Esophagus muscularis mucosa (tissue), 4 donors: ENCODE results near the gene DNAH6.

Experiments used
- EP300 ChIP-seq: sonication (generic); formaldehyde crosslinking; IDR thresholded peaks from one replicate; pipeline ENCODE4 v1.6.1; 2017; ENCODE audit warnings: antibody characterized with exemption
- POLR2A ChIP-seq: fragments of 450-650 bp; IDR thresholded peaks from one replicate; pipeline ENCODE4 v1.6.1; 2017; ENCODE audit warnings: antibody characterized with exemption, moderate library complexity, mild to moderate bottlenecking, low read depth
- TF ChIP-seq, protein P1 (sequence below), 3 experiments: fragments of 200-600 bp in 2 of 3; fragments of 450-650 bp in 1 of 3; sonication (generic) in 2 of 3; IDR thresholded peaks; one replicate each; pipeline ENCODE4 v1.5.1; 2017 to 2019; ENCODE audit warnings: antibody characterized with exemption in 3 of 3, mild to moderate bottlenecking in 2 of 3, moderate library complexity in 1 of 3

DNA sequence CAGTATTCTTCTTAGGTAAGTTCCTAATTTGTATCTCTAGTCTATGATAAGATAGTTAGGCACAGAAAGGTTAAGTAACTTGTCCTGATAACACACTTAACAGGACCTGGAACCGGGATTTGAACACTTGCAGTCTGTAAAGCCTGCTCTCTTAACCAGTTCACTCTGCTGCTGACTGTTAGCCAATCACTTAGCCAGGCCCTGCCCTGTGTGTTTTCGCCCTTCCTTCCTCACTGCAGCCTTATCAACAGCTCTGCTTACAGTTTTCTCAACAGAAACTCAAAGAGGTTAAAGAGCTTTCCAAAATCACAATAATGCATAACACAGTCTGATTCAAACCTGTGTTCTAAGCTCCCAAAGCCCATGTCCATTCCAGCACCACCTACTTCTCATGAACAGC is 212.9 kb downstream of the DNAH6 start:
- TF ChIP-seq POLR2A (no peak), EP300 (no peak)
- TF ChIP-seq, protein P1, sequence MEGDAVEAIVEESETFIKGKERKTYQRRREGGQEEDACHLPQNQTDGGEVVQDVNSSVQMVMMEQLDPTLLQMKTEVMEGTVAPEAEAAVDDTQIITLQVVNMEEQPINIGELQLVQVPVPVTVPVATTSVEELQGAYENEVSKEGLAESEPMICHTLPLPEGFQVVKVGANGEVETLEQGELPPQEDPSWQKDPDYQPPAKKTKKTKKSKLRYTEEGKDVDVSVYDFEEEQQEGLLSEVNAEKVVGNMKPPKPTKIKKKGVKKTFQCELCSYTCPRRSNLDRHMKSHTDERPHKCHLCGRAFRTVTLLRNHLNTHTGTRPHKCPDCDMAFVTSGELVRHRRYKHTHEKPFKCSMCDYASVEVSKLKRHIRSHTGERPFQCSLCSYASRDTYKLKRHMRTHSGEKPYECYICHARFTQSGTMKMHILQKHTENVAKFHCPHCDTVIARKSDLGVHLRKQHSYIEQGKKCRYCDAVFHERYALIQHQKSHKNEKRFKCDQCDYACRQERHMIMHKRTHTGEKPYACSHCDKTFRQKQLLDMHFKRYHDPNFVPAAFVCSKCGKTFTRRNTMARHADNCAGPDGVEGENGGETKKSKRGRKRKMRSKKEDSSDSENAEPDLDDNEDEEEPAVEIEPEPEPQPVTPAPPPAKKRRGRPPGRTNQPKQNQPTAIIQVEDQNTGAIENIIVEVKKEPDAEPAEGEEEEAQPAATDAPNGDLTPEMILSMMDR (IDR thresholded peaks at IDR 0.05), result no peak
